ENCODE results near the gene NFE2.

GRCh38 chr12:54304187-54304810, 3.5 kb upstream of the NFE2 start:
- no peak for TF ChIP-seq CTCF (IDR thresholded peaks at IDR 0.05)
- TF ChIP-seq POLR2A (IDR thresholded peaks at IDR 0.05), result no peak
